Retinal pigment epithelial cell (primary cell): ENCODE results near the gene SEC14L1.

Source experiments
- DNase-seq: peaks from one replicate; pipeline ENCODE4 v3.0.0-alpha.2; 2010; ENCODE audit warnings: low read depth
- H3K4me3 ChIP-seq: 2 replicates; pipeline ENCODE4 v1.5.1; 2011; ENCODE audit warnings: mild to moderate bottlenecking, low read length, control low read depth, moderate library complexity
- CTCF ChIP-seq: conservative IDR thresholded peaks from 2 replicates; pipeline ENCODE4 v1.5.1; 2011; ENCODE audit warnings: low read depth, low read length, control low read depth, inconsistent platforms

The SEC14L1 gene

GRCh38 chr17:77186141-77186604 lies 45.4 kb downstream of the SEC14L1 start:
- no peak overlapping the region for H3K4me3 ChIP-seq
- DNase-seq, result no peak
- TF ChIP-seq CTCF, result no peak

- no peak for DNase-seq
- TF ChIP-seq CTCF, result no peak
- no peak overlapping the region for H3K4me3 ChIP-seq
These were observed 47.6 kb downstream of the SEC14L1 start for GRCh38 chr17:77188084-77189066.

GRCh38 chr17:77189148-77189547 lies 48.4 kb downstream of the SEC14L1 start:
- no peak overlapping the region for H3K4me3 ChIP-seq
- TF ChIP-seq CTCF, result no peak
- no peak for DNase-seq

- no peak for DNase-seq
- no peak overlapping the region for H3K4me3 ChIP-seq
- TF ChIP-seq CTCF, result no peak
These were observed 49.8 kb downstream of the SEC14L1 start for GRCh38 chr17:77190576-77190975.

GRCh38 chr17:77191244-77191643 lies 50.5 kb downstream of the SEC14L1 start:
- H3K4me3 ChIP-seq, result no peak overlapping the region
- no peak for DNase-seq
- no peak for TF ChIP-seq CTCF

- no peak for DNase-seq
- TF ChIP-seq CTCF, result no peak
- H3K4me3 ChIP-seq, result no peak overlapping the region
These were observed 52.9 kb downstream of the SEC14L1 start for GRCh38 chr17:77193653-77194052.

- TF ChIP-seq CTCF, result no peak
- H3K4me3 ChIP-seq, result no peak overlapping the region
- no peak for DNase-seq
These were observed 53.4 kb downstream of the SEC14L1 start for GRCh38 chr17:77194179-77194578.
